Measurements from ENCODE around the gene CFAP54.
"Not testable (repeated sequence)": the region's sequence is repeated elsewhere in the genome, so short reads cannot be mapped to it uniquely, and the experiment has no call there.

CFAP54 gene

GRCh38 chr12:96652870-96653269, 163.5 kb downstream of the CFAP54 start:
- no peak for DNase-seq

- DNase-seq: no peak
Measured at GRCh38 chr12:96658075-96658474, 168.7 kb downstream of the CFAP54 start.

DNA sequence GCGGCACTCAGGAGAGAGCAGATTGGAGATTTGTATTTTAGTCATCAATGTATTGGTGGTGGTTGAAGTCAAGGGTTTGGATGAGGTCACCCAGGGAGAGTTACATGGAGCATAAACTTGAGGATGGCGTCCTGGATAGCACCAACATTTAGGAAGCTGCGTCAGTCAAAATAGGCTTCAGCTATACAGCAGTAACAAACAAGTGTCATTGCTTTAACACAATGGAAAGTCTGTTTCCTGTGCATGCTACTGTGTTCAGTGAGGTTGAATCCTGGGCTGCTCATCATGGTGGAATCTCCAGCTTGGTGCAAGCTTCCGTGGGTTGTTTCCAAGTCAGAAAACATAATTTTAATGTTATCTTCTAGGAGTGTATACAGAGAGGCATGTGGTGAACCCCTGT, 180.4 kb downstream of the CFAP54 start:
- DNase-seq: no peak

GRCh38 chr12:96670334-96670899, 181.0 kb downstream of the CFAP54 start:
- no peak for DNase-seq

DNA sequence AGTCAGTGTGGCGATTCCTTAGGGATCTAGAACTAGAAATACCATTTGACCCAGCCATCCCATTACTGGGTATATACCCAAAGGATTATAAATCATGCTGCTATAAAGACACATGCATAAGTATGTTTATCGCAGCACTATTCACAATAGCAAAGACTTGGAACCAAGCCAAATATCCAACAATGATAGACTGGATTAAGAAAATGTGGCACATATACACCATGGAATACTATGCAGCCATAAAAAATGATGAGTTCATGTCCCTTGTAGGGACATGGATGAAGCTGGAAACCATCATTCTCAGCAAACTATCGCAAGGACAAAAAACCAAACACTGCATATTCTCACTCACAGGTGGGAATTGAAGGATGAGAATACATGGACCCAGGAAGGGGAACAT, 186.1 kb downstream of the CFAP54 start:
- not testable (repeated sequence) for DNase-seq

GRCh38 chr12:96677363-96677762, 188.0 kb downstream of the CFAP54 start:
- DNase-seq: no peak

GRCh38 chr12:96687719-96688118, 198.3 kb downstream of the CFAP54 start:
- DNase-seq: no peak

DNA sequence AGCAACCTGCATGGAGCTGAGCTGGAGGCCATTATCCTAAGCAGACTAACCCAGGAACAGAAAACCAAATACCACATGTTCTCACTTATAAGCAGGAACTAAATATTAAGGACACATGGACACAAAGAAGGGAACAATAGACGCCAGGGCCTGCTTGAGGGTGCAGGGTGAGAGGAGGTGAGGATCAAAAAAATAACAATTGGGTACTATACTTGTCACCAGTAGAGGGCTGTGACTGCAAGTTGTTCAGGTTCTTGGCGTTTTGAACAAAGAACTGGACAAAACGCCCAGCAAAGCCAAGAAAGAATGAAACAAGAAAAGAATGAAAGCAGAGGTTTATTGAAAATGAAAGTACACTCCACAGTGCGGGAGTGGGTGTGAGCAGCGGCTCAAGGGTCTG, 209.1 kb downstream of the CFAP54 start:
- no peak for DNase-seq

- no peak for DNase-seq
Measured at GRCh38 chr12:96698965-96699364, 209.6 kb downstream of the CFAP54 start.

GRCh38 chr12:96701856-96702255, 212.5 kb downstream of the CFAP54 start:
- DNase-seq: no peak

GRCh38 chr12:96710127-96710745, 220.9 kb downstream of the CFAP54 start:
- no peak for DNase-seq

DNA sequence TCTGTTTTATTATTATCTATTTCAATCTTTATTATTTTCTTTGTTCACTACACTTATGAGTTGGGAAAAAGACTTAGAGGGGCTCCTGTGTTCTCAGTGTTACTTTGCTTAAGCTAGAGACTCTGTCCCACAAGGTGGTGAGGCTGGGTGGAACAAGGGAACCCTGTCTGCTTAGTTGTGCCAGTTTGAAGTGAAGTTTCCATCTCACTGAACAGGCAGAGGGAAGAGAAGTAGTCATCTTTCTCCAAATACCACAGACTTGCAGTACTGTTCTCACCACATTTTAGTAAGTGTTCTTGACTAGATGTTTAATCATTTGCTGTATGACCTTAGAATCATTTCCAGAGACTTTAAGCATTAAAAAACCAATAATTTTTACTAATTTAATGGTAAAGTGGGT, 222.0 kb downstream of the CFAP54 start:
- no peak for DNase-seq

DNA sequence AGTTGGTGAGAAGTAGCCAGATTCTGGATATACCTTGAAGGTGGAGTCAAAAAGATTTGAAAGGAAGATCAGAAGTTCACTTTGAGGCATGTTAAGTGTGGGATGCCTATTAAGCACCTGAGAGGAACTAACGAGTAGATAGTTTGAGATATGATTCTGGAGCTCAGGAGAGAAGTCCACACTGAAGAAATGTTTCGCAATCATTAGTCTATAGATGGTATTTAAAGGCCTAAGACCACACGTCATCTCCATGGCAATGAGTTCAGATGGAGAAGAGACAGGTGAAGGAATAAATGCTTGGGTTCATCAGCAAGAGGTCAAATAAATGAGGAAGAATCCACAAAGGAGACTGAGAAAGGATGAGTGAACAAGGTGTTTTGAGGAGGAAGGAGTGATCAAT, 224.8 kb downstream of the CFAP54 start:
- no peak for DNase-seq

GRCh38 chr12:96719660-96720362, 230.4 kb downstream of the CFAP54 start:
- DNase-seq: peak; percentile 58

- DNase-seq: peak; percentile 20
Measured at GRCh38 chr12:96720363-96720705, 231.0 kb downstream of the CFAP54 start.

GRCh38 chr12:96729466-96729865, 240.1 kb downstream of the CFAP54 start:
- DNase-seq: not testable (repeated sequence)

DNA sequence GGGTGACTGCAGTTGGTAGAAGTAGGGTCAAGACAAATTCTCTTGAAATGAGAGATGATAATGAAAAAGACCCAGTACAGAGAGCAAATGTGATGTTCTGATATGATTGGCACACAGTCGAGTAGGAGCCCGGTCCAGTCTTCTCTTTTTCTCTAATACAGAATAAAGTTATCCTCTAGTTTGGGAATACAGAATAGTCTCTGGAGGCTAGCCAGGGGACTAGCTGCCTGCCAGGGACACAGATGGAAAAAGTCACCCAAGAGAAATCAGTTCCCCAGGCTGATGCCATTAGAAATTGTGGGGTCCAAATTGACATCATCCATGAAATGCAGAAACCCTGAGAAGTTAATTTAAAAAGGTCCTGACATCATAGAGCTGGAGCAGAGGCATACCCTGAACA, 240.5 kb downstream of the CFAP54 start:
- no peak for DNase-seq

GRCh38 chr12:96743606-96744005, 254.2 kb downstream of the CFAP54 start:
- no peak for DNase-seq

- DNase-seq: no peak
Measured at GRCh38 chr12:96749999-96750398, 260.6 kb downstream of the CFAP54 start.

DNA sequence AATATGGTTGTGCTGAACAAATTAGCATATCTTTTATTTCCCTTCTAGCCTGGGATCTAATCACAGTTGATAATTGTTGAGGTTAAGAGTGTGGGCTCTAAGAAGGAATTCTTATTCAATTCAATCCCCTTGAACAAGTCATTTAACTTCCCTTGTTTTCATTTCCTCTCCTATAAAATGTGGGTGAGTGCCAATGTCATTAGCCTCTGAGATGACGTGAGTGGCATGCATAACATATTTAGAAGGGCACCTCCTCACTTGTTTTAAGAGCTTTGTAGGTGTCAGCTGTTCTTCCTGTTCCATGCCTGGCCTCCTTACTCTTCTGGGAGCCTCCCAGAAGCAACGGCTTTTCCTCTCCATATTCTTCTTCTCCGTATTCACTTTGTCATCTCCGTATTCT, 262.2 kb downstream of the CFAP54 start:
- DNase-seq: no peak

DNA sequence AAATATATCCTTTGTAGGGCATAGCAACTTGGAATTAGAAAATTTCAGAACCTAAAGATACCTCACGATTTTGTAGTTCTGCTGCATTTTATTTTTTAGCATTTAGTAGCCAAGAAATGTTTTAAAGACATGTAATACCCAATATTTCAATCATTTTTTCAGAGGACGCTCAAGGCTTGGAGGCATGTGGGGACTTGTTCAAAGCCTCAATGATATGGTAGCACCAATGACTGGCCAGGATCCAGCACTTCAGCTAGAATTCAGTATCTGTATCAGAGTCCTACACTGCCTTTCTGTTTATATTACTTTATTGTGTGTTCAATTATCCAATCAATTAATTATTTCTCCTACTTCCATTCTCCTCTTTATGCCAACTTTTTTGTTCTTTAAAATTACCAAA, 262.8 kb downstream of the CFAP54 start:
- no peak for DNase-seq

DNA sequence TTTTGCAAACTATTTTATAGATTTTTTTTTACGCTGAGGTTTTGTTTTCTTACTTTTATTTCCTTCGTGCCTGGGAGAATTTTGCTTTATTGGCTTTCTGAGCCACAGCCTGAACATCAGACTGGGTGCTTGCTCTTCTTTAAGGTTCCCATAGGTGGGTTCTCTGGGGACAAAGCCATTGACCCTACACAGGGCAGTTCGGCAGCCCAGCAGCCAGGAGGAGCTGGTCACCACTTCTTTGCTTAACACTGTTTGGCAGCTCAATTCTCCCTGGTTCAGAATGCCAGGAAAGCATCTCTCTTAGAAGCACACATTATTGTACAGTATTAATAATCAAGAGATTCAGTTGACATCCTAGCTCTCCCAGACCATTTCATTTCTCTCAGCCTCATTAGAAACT, 276.9 kb downstream of the CFAP54 start:
- DNase-seq: no peak

DNA sequence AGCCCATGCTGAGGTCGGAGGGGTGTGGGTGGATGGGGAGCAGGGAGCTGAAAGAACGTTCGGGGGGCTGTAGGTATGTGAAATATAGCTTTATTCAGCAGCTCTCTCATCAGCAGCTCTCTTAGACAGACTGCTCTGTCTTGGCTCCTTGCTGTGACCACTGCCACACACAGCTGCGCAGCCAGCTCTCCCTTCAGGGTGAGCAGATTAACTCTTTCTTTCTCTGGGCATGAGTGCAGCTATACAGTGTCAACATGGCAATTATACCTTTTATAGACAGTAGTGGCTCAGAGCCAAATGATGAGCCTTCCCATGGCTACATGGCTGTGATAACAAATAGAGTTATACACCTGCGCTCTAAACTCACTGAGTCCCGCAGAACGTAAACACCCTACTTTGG, 280.0 kb downstream of the CFAP54 start:
- no peak for DNase-seq

- no peak for DNase-seq
Measured at GRCh38 chr12:96770219-96771102, 281.1 kb downstream of the CFAP54 start.

Measured in CD4-positive, alpha-beta T cell treated with Interleukin-17A for 1 hour (primary cell).